Endothelial cell of umbilical vein (primary cell): ENCODE data around the gene ZNF497. TPM values are rescaled to one million over a fixed set of nuclear protein-coding genes. Genes with fewer than 3 reads are reported as not detected.
A peak's percentile ranks its signal among the peaks of the same experiment; 100 is the strongest.

Experiments used
- BruUV-seq: library from RNA; stranded (reverse); fragments of 400-500 nt; replicated peaks from 2 replicates; lab custom pipeline; 2021; lab: Mats Ljungman, UMichigan
- CTCF ChIA-PET: fragments of 300-600, 350-600 bp; sonication (Branson Sonifier 250); formaldehyde crosslinking; loops from one replicate; lab custom pipeline; 2021; ENCODE audit warnings: antibody characterized with exemption, inconsistent platforms; lab: Charles Lee
- POLR2A ChIA-PET: fragments of 300-600, 350-600 bp; sonication (Branson Sonifier 250); formaldehyde crosslinking; loops from one replicate; lab custom pipeline; 2021; ENCODE audit warnings: antibody characterized with exemption, inconsistent platforms; lab: Charles Lee
- DNase-seq: peaks from one replicate; pipeline ENCODE4 v3.0.0-alpha.2; 2011; ENCODE audit warnings: low read depth, low spot score
- FAIRE-seq: peaks from 2 replicates; lab custom pipeline; 2011; peaks lifted over from hg19 to GRCh38; lab: Jason Lieb, UNC
- H2AFZ ChIP-seq: 2 replicates; pipeline ENCODE4 v1.6.0; 2012; ENCODE audit warnings: low read depth, low read length, control low read depth, inconsistent platforms
- H3K27ac ChIP-seq: 2 replicates; pipeline ENCODE4 v1.5.1; 2011; ENCODE audit warnings: low read depth, mild to moderate bottlenecking, control low read depth, low read length, moderate library complexity; ENCODE audit not compliant: insufficient read depth
- H3K27me3 ChIP-seq, 2 experiments: 2 replicates each; pipeline versions ENCODE4 v1.6.0 to v1.6.1; 2011; ENCODE audit warnings: low read length in 2 of 2, mixed read lengths in 1 of 2; ENCODE audit not compliant: control insufficient read depth in 2 of 2, insufficient read depth in 2 of 2
- H3K36me3 ChIP-seq, 2 experiments: 2 replicates in 1 of 2; 3 replicates in 1 of 2; pipeline ENCODE4 v1.5.1; 2011; ENCODE audit warnings: low read length in 2 of 2, mild to moderate bottlenecking in 1 of 2, moderate library complexity in 1 of 2; ENCODE audit not compliant: control insufficient read depth in 2 of 2, insufficient read depth in 2 of 2; ENCODE audit errors: extremely low read depth in 1 of 2
- H3K4me1 ChIP-seq: 3 replicates; pipeline ENCODE4 v1.5.1; 2011; ENCODE audit warnings: mild to moderate bottlenecking, low read length; ENCODE audit not compliant: control insufficient read depth, insufficient read depth; ENCODE audit errors: extremely low read depth
- H3K4me2 ChIP-seq: 2 replicates; pipeline ENCODE4 v1.6.1; 2011; ENCODE audit warnings: low read length, control low read depth, mixed read lengths; ENCODE audit not compliant: insufficient read depth
- H3K4me3 ChIP-seq, 3 experiments: fragments of 200-600 bp in 1 of 3; sonication (generic), shearing (Covaris generic) in 1 of 3; replicated peaks in 1 of 3; 2 replicates each; pipeline ENCODE4 v1.5.1; 2011 to 2016; ENCODE audit warnings: control low read depth in 3 of 3, low read length in 3 of 3, mild to moderate bottlenecking in 2 of 3, inconsistent platforms in 1 of 3, low read depth in 1 of 3, moderate library complexity in 1 of 3; ENCODE audit not compliant: insufficient read depth in 1 of 3
- H3K79me2 ChIP-seq: 2 replicates; pipeline ENCODE4 v1.6.0; 2012; ENCODE audit warnings: low read length, inconsistent platforms; ENCODE audit not compliant: control insufficient read depth, insufficient read depth
- H3K9ac ChIP-seq: replicated peaks from 2 replicates; pipeline ENCODE3; 2011; ENCODE audit warnings: low read length, control low read depth; ENCODE audit not compliant: insufficient read depth; ENCODE audit errors: extremely low read depth
- H3K9me1 ChIP-seq: replicated peaks from 3 replicates; pipeline ENCODE4 v1.6.0; 2011; ENCODE audit warnings: mild to moderate bottlenecking, low read length; ENCODE audit not compliant: control insufficient read depth, insufficient read depth; ENCODE audit errors: extremely low read depth
- H3K9me3 ChIP-seq: replicated peaks from 2 replicates; pipeline ENCODE4 v1.5.1; 2012; ENCODE audit warnings: low read length, inconsistent platforms; ENCODE audit not compliant: control insufficient read depth, insufficient read depth
- H4K20me1 ChIP-seq: replicated peaks from 2 replicates; pipeline ENCODE3; 2011; ENCODE audit warnings: mild to moderate bottlenecking, low read length; ENCODE audit not compliant: control insufficient read depth, insufficient read depth; ENCODE audit errors: extremely low read depth
- CTCF ChIP-seq, 2 donors: IDR thresholded peaks; 1 replicate in 1 of 2; 2 replicates in 1 of 2; pipeline ENCODE4 v1.5.1; 2011; ENCODE audit warnings: low read length in 2 of 2, mild to moderate bottlenecking in 2 of 2, moderate library complexity in 2 of 2, control low read depth in 1 of 2, inconsistent platforms in 1 of 2, low read depth in 1 of 2; ENCODE audit not compliant: insufficient read depth in 1 of 2; ENCODE audit errors: extremely low read depth in 1 of 2
- EZH2 ChIP-seq: IDR thresholded peaks from 2 replicates; pipeline ENCODE4 v1.6.1; 2012; ENCODE audit warnings: borderline replicate concordance, low read depth, mild to moderate bottlenecking, moderate library complexity, low read length, inconsistent platforms; ENCODE audit not compliant: severe bottlenecking
- FOS ChIP-seq: IDR thresholded peaks from 2 replicates; pipeline ENCODE4 v1.6.1; 2011; ENCODE audit warnings: mild to moderate bottlenecking, low read length, moderate library complexity, borderline replicate concordance; ENCODE audit not compliant: insufficient read depth
- GATA2 ChIP-seq: IDR thresholded peaks from 2 replicates; pipeline ENCODE4 v1.7.0; 2011; ENCODE audit warnings: low read depth, mild to moderate bottlenecking, moderate library complexity, mixed read lengths, low read length; ENCODE audit not compliant: insufficient read length, insufficient read depth
- JUN ChIP-seq: IDR thresholded peaks from 2 replicates; pipeline ENCODE4 v1.6.1; 2011; ENCODE audit warnings: borderline replicate concordance, low read depth; ENCODE audit not compliant: insufficient read length, insufficient read depth
- MAX ChIP-seq: IDR thresholded peaks from 2 replicates; pipeline ENCODE4 v1.6.1; 2011; ENCODE audit not compliant: insufficient read depth, insufficient read length
- MYC ChIP-seq: IDR thresholded peaks from one replicate; pipeline ENCODE4 v1.6.1; 2011; ENCODE audit warnings: mild to moderate bottlenecking, low read depth, low read length
- POLR2A ChIP-seq: IDR thresholded peaks from 2 replicates; pipeline ENCODE4 v1.6.1; 2012; ENCODE audit warnings: low read depth, mild to moderate bottlenecking, control low read depth, low read length
- POLR2AphosphoS5 ChIP-seq: IDR thresholded peaks from 2 replicates; pipeline ENCODE4 v1.6.1; 2012; ENCODE audit warnings: low read depth, mild to moderate bottlenecking, control low read depth, low read length, moderate library complexity; ENCODE audit not compliant: insufficient read depth
- dilution Hi-C: fragments of 300-500 bp; cut with MboI; formaldehyde crosslinking; loops from one replicate; pipeline ENCODE4 v1.15.0; 2019; ENCODE audit warnings: low sequenced_read_pairs; ENCODE audit not compliant: extremely low pct_ligation_motif_present
- intact Hi-C: fragments of 100-400 bp; cut with micrococcal nuclease; formaldehyde crosslinking; loops from one replicate; pipeline ENCODE4 v1.10.0; 2022
- polyA plus RNA-seq, 4 experiments: library from polyadenylated mRNA; depleted of rRNA in 3 of 4; stranded (reverse) in 3 of 4; unstranded in 1 of 4; fragments of >200 nt; gene quantifications; 2 replicates each; pipeline versions ENCODE4 v1.2.1 to v1.2.3, GENCODE V29; 2011 to 2012; ENCODE audit warnings: missing spikeins in 1 of 4
- total RNA-seq: library from RNA; stranded (reverse); gene quantifications from 2 replicates; pipeline ENCODE4 v1.2.3, GENCODE V29; 2021

The ZNF497 gene
- total and polyA plus RNA-seq, 2 donors (not counting 3 experiments of a cell fraction or from before 2014, with no cell fraction given): 0.40 to 1.3 TPM

- DNase-seq: peak; percentile 22
- Histone ChIP-seq H2AFZ (no peak overlapping the region), H3K9me3 (no peaks in the 10 kb centered on the region), H3K4me2 (no peak overlapping the region), H3K4me3 (no peak overlapping the region), H3K27ac (no peak overlapping the region), H4K20me1 (no peaks in the 10 kb centered on the region), H3K79me2 (peaks cover 16% of the 10 kb centered on the region), H3K36me3 (peaks cover 0 to 7% of the 10 kb centered on the region in 2 experiments), H3K27me3 (no peaks in the 10 kb centered on the region), H3K9me1 (no peaks in the 10 kb centered on the region), H3K9ac (no peak overlapping the region), H3K4me1 (peaks cover 12% of the 10 kb centered on the region)
- peak; percentile 42 for FAIRE-seq
- dilution Hi-C loops (no loop called here), intact Hi-C loops (no loop called here)
- no TSS peak for BruUV-seq
- CTCF ChIA-PET: no interaction called here
- POLR2A ChIA-PET: no interaction called here
- no peak for TF ChIP-seq MAX
- no peak for TF ChIP-seq POLR2A
- TF ChIP-seq EZH2: no peak
- TF ChIP-seq GATA2: no peak
- no peak for TF ChIP-seq MYC
- no peak for TF ChIP-seq JUN
- no peak for TF ChIP-seq CTCF (IDR thresholded peaks at IDR 0.05; ENCODE audit: extremely low read depth in 1 of 2, insufficient read depth in 1 of 2, low read depth in 1 of 2, low read length in 2 of 2)
- TF ChIP-seq POLR2AphosphoS5: no peak
- no peak for TF ChIP-seq FOS
Measured at GRCh38 chr19:58330458-58330857, 32.1 kb downstream of the ZNF497 start.
